GM12892 (cell line): ENCODE results near the gene PIEZO1.

Source experiments
- POLR2A ChIP-seq: IDR thresholded peaks from 2 replicates; pipeline ENCODE4 v1.6.1; 2011; ENCODE audit warnings: low read depth, low read length, control low read depth
- POLR2AphosphoS5 ChIP-seq: IDR thresholded peaks from 2 replicates; pipeline ENCODE4 v1.6.1; 2011; ENCODE audit warnings: low read depth, low read length, control low read depth
- TAF1 ChIP-seq: IDR thresholded peaks from 2 replicates; pipeline ENCODE4 v1.6.1; 2011; ENCODE audit warnings: low read depth, mild to moderate bottlenecking, control low read depth, low read length, borderline replicate concordance

GRCh38 chr16:88681709-88682451 is 103.1 kb downstream of the PIEZO1 start:
- TF ChIP-seq POLR2AphosphoS5 (peak; percentile 75; the same call in 1 of the 2 replicates), POLR2A (peak; percentile 54; the same call in 1 of the 2 replicates), TAF1 (no peak)
